GM12865 (cell line): ENCODE measurements around the gene CENPN.
A peak's percentile ranks its signal among the peaks of the same experiment; 100 is the strongest.

Experiments used
- DNase-seq: peaks from one replicate; pipeline ENCODE4 v3.0.0; 2010; ENCODE audit warnings: low read depth
- H3K4me3 ChIP-seq: 2 replicates; pipeline ENCODE4 v1.5.1; 2011; ENCODE audit warnings: mild to moderate bottlenecking, low read depth, low read length, control low read depth
- CTCF ChIP-seq: IDR thresholded peaks from 2 replicates; pipeline ENCODE4 v1.5.1; 2011; ENCODE audit warnings: low read length, control low read depth, low read depth, inconsistent platforms; ENCODE audit not compliant: insufficient read depth; ENCODE audit errors: missing control alignments

CENPN gene

GRCh38 chr16:81070979-81071378 is 64.0 kb downstream of the CENPN start:
- no peak overlapping the region for H3K4me3 ChIP-seq
- DNase-seq, result no peak
- no peak for TF ChIP-seq CTCF

GRCh38 chr16:81071805-81072204 is 64.8 kb downstream of the CENPN start:
- H3K4me3 ChIP-seq, result no peak overlapping the region
- no peak for TF ChIP-seq CTCF
- DNase-seq, result peak; percentile 8

- no peak for TF ChIP-seq CTCF
- DNase-seq, result no peak
These were observed 66.7 kb downstream of the CENPN start for GRCh38 chr16:81073560-81074330.

GRCh38 chr16:81076566-81077075 is 69.6 kb downstream of the CENPN start:
- DNase-seq, result peak; percentile 90
- no peak for TF ChIP-seq CTCF
- peak overlapping the region; percentile 75 for H3K4me3 ChIP-seq

More at GRCh38 chr16:81073560-81074330, 66.7 kb downstream of the CENPN start:
- H3K4me3 ChIP-seq, result no peak overlapping the region

- DNase-seq, result peak; percentile 97
- no peak for TF ChIP-seq CTCF
- peak within 1 kb of the TSS; percentile 75 for H3K4me3 ChIP-seq
These were observed 70.3 kb downstream of the CENPN start, which contains the start of gene C16orf46 for GRCh38 chr16:81077076-81077940. C16orf46 (minus strand) TSS chr16:81077238; CDS start chr16:81063955, 13,283 bp downstream.

- DNase-seq, result no peak
- TF ChIP-seq CTCF, result no peak
- no peak overlapping the region for H3K4me3 ChIP-seq
These were observed 73.2 kb downstream of the CENPN start for GRCh38 chr16:81080233-81080632.
